GM12878 (cell line): Measurements from ENCODE around the gene ATP6V1F. TPM values are rescaled to one million over a fixed set of nuclear protein-coding genes. Genes with fewer than 3 reads are reported as not detected.

ENCODE experiments used
- ATAC-seq: fragments of 200-7000 bp; cut with Tn5 transposase; 3 replicates; pipeline ENCODE4 v1.9.1; 2020; ENCODE audit warnings: mild to moderate bottlenecking, moderate library complexity
- BruUV-seq: library from RNA; stranded (reverse); fragments of 400-500 nt; replicated peaks from 2 replicates; lab custom pipeline; 2021; lab: Mats Ljungman, UMichigan
- CTCF ChIA-PET: fragments of 300-600 bp; sonication (Branson Sonifier 250); formaldehyde crosslinking; extraction: SDS; loops from one replicate; lab custom pipeline; 2021; ENCODE audit warnings: inconsistent platforms; lab: Yijun Ruan, JAX
- POLR2A ChIA-PET: fragments of 350-600 bp; formaldehyde crosslinking; extraction: SDS; loops from one replicate; lab custom pipeline; 2021; ENCODE audit warnings: inconsistent platforms; lab: Charles Lee
- RAD21 ChIA-PET: fragments of 300-600 bp; sonication (Branson Sonifier 250); formaldehyde crosslinking; loops from one replicate; lab custom pipeline; 2023; ENCODE audit warnings: antibody characterized with exemption; ENCODE audit not compliant: unreplicated experiment; lab: Charles Lee
- SMC1A ChIA-PET: fragments of 300-600 bp; sonication (Branson Sonifier 250); formaldehyde crosslinking; loops from one replicate; lab custom pipeline; 2023; ENCODE audit not compliant: unreplicated experiment, uncharacterized antibody; lab: Charles Lee
- DNase-seq: peaks from one replicate; pipeline ENCODE4 v3.0.0-alpha.2; 2011; ENCODE audit warnings: low read depth, low spot score
- FAIRE-seq: peaks from 3 replicates; lab custom pipeline; 2011; peaks lifted over from hg19 to GRCh38; lab: Jason Lieb, UNC
- H2AFZ ChIP-seq: 2 replicates; pipeline ENCODE4 v1.6.0; 2011; ENCODE audit warnings: low read depth, low read length, control low read depth; ENCODE audit not compliant: control insufficient read depth
- H3K27ac ChIP-seq: 2 replicates; pipeline ENCODE4 v1.5.1; 2011; ENCODE audit warnings: control low read depth; ENCODE audit not compliant: control insufficient read depth, insufficient read depth
- H3K27me3 ChIP-seq, 2 experiments: replicated peaks in 1 of 2; 2 replicates each; pipeline versions ENCODE4 v1.6.0 to v1.6.1; 2011; ENCODE audit warnings: low read length in 1 of 2; ENCODE audit not compliant: control insufficient read depth in 2 of 2, insufficient read depth in 2 of 2
- H3K36me3 ChIP-seq, 2 experiments: 2 replicates each; pipeline ENCODE4 v1.5.1; 2011; ENCODE audit warnings: low read length in 1 of 2; ENCODE audit not compliant: control insufficient read depth in 2 of 2, insufficient read depth in 2 of 2
- H3K4me1 ChIP-seq: 2 replicates; pipeline ENCODE4 v1.6.1; 2011; ENCODE audit warnings: mild to moderate bottlenecking, low read length, moderate library complexity, mixed read lengths; ENCODE audit not compliant: control insufficient read depth, insufficient read depth
- H3K4me2 ChIP-seq: 2 replicates; pipeline ENCODE4 v1.6.0; 2011; ENCODE audit warnings: control low read depth; ENCODE audit not compliant: control insufficient read depth, insufficient read depth
- H3K4me3 ChIP-seq: fragments of 200-600 bp; sonication (generic); 2 replicates; pipeline ENCODE4 v1.5.1; 2016
- H3K79me2 ChIP-seq: 2 replicates; pipeline ENCODE4 v1.6.0; 2011; ENCODE audit warnings: low read length; ENCODE audit not compliant: control insufficient read depth, insufficient read depth
- H3K9ac ChIP-seq: 2 replicates; pipeline ENCODE4 v1.8.0; 2011; ENCODE audit warnings: low read length, control low read depth, mixed read lengths; ENCODE audit not compliant: control insufficient read depth, insufficient read depth
- H3K9me3 ChIP-seq: replicated peaks from 3 replicates; pipeline ENCODE4 v1.5.1; 2011; ENCODE audit warnings: mild to moderate bottlenecking, low read length; ENCODE audit not compliant: control insufficient read depth, insufficient read depth
- H4K20me1 ChIP-seq: 2 replicates; pipeline ENCODE4 v1.6.0; 2011; ENCODE audit not compliant: control insufficient read depth, insufficient read depth
- ASH2L ChIP-seq: fragments of 300-600, 200-600 bp; sonication (generic); IDR thresholded peaks from 2 replicates; pipeline ENCODE4 v1.6.1; 2017; ENCODE audit warnings: low read depth, mild to moderate bottlenecking, borderline replicate concordance
- BCL11A ChIP-seq: IDR thresholded peaks from 2 replicates; pipeline ENCODE4 v1.6.1; 2011; ENCODE audit warnings: low read depth, low read length
- CHD2 ChIP-seq: IDR thresholded peaks from 2 replicates; pipeline ENCODE4 v1.6.1; 2011; ENCODE audit warnings: low read depth, low read length, improper control_type of control experiment, borderline replicate concordance
- LARP7 ChIP-seq: fragments of 450-650 bp; IDR thresholded peaks from 2 replicates; pipeline ENCODE4 v1.6.1; 2017; ENCODE audit warnings: mild to moderate bottlenecking
- MTA3 ChIP-seq: IDR thresholded peaks from 2 replicates; pipeline ENCODE4 v1.6.1; 2012; ENCODE audit warnings: low read length, inconsistent platforms, borderline replicate concordance
- NFIC ChIP-seq: IDR thresholded peaks from 2 replicates; pipeline ENCODE4 v1.6.1; 2012; ENCODE audit warnings: low read depth, mild to moderate bottlenecking, inconsistent platforms, low read length, moderate library complexity
- RCOR1 ChIP-seq: conservative IDR thresholded peaks from 2 replicates; pipeline ENCODE4 v1.6.1; 2012; ENCODE audit warnings: low read depth, low read length, improper control_type of control experiment
- SMAD1 ChIP-seq: fragments of 450-650 bp; IDR thresholded peaks from 2 replicates; pipeline ENCODE4 v1.6.1; 2018; ENCODE audit warnings: mild to moderate bottlenecking, low read depth; ENCODE audit not compliant: partially characterized antibody
- TCF3 ChIP-seq: IDR thresholded peaks from 2 replicates; pipeline ENCODE4 v1.6.1; 2012; ENCODE audit warnings: low read depth, mild to moderate bottlenecking, low read length, borderline replicate concordance; ENCODE audit not compliant: insufficient read depth
- ZSCAN29 ChIP-seq: fragments of 450-650 bp; IDR thresholded peaks from 2 replicates; pipeline ENCODE4 v1.6.1; 2017; ENCODE audit warnings: mild to moderate bottlenecking, moderate library complexity
- WGBS: methylation state at CpG from one replicate; pipeline ENCODE4 v1.1.6; 2016; ENCODE audit warnings: low lambda C conversion rate; ENCODE audit not compliant: insufficient replicate concordance, insufficient coverage; ENCODE audit errors: missing lambda C conversion rate; 5-methylcytosine and 5-hydroxymethylcytosine counted together
- in situ Hi-C: fragments of 300-500 bp; cut with MboI; formaldehyde crosslinking; loops from 9 replicates; pipeline ENCODE4 v1.14.3; 2018; ENCODE audit warnings: mixed read lengths
- intact Hi-C: fragments of 100-400 bp; cut with micrococcal nuclease; formaldehyde crosslinking; loops from one replicate; pipeline ENCODE4 v1.14.2; 2022; ENCODE audit not compliant: unreplicated experiment
- polyA plus RNA-seq, 11 experiments: library from polyadenylated mRNA; depleted of rRNA in 4 of 11; unstranded in 6 of 11; stranded (reverse) in 5 of 11; fragments of >200 nt; fragmentation: Nextera tagmentation in 4 of 11; fragmentation: Illumina TruSeq in 1 of 11; extraction: Ambion mirVana in 4 of 11; extraction: Trizol in 1 of 11; gene quantifications; 1 replicate in 1 of 11; 2 replicates in 10 of 11; pipeline versions ENCODE4 v1.2.1 to v1.2.3, GENCODE V29; 2011 to 2016; ENCODE audit warnings: inconsistent platforms in 2 of 11, missing spikeins in 2 of 11, low read depth in 1 of 11
- total RNA-seq, 4 experiments: library from RNA; depleted of rRNA in 3 of 4; stranded (reverse); fragments of >200 nt in 3 of 4; fragmentation: Illumina TruSeq in 1 of 4; extraction: Trizol in 1 of 4; gene quantifications; 2 replicates each; pipeline versions ENCODE4 v1.2.1 to v1.2.3, GENCODE V29; 2013 to 2021

The ATP6V1F gene
- total and polyA plus RNA-seq, 10 of the 15 experiments (the other 5 are each of a cell fraction or from before 2014, with no cell fraction given), result 111 to 343 (median 203) TPM

GRCh38 chr7:128845475-128845874 lies 17.2 kb upstream of the ATP6V1F start:
- Histone ChIP-seq H3K36me3 (no peaks in the 10 kb centered on the region), H3K4me2 (no peak overlapping the region), H4K20me1 (no peaks in the 10 kb centered on the region), H3K9me3 (no peaks in the 10 kb centered on the region), H3K9ac (no peak overlapping the region)
- CTCF ChIA-PET, result interaction anchor here (2.0 kb wide), 1 partner anchor 38 kb away, joined by 6 read pairs; no protein-coding TSS in a partner anchor
- POLR2A ChIA-PET, result interaction anchor here (0.6 kb wide), 1 partner anchor 267 kb away, joined by 3 read pairs; no protein-coding TSS in a partner anchor
- no peak for FAIRE-seq
- 24% methylated on average over 4 of the region's 5 CpGs for WGBS
- TF ChIP-seq RCOR1 (no peak), CHD2 (no peak), MTA3 (no peak), SMAD1 (no peak), LARP7 (no peak), NFIC (no peak), BCL11A (no peak), ASH2L (no peak), TCF3 (no peak), ZSCAN29 (no peak)
- TF ChIP-seq, all 136 proteins: peak for 0
- no peak for ATAC-seq
- no peaks in the 10 kb centered on the region; a peak in 1 of 4 replicates for H3K27me3 ChIP-seq
- ChIA-PET SMC1A (no interaction called here), RAD21 (no interaction called here)
- no peak overlapping the region for H3K27ac ChIP-seq
- DNase-seq, result no peak
- H2AFZ ChIP-seq, result no peak overlapping the region
- H3K4me3 ChIP-seq, result no peak overlapping the region
- no peaks in the 10 kb centered on the region; the same call in 1 of the 2 replicates for H3K4me1 ChIP-seq
- in situ Hi-C loops, result no loop called here
- no TSS peak for BruUV-seq
- intact Hi-C loops, result no loop called here
- no peaks in the 10 kb centered on the region for H3K79me2 ChIP-seq
